GM21825 (cell line): ENCODE data around the gene MBNL2.

Experiments
- ATAC-seq: cut with Tn5 transposase; IDR thresholded peaks from one replicate; pipeline ENCODE4 v1.9.1; 2021; ENCODE audit warnings: mild to moderate bottlenecking, moderate library complexity; ENCODE audit not compliant: unreplicated experiment

Gene MBNL2

GRCh38 chr13:97289514-97290298 is 67.6 kb downstream of the MBNL2 start:
- ATAC-seq, result no peak

DNA sequence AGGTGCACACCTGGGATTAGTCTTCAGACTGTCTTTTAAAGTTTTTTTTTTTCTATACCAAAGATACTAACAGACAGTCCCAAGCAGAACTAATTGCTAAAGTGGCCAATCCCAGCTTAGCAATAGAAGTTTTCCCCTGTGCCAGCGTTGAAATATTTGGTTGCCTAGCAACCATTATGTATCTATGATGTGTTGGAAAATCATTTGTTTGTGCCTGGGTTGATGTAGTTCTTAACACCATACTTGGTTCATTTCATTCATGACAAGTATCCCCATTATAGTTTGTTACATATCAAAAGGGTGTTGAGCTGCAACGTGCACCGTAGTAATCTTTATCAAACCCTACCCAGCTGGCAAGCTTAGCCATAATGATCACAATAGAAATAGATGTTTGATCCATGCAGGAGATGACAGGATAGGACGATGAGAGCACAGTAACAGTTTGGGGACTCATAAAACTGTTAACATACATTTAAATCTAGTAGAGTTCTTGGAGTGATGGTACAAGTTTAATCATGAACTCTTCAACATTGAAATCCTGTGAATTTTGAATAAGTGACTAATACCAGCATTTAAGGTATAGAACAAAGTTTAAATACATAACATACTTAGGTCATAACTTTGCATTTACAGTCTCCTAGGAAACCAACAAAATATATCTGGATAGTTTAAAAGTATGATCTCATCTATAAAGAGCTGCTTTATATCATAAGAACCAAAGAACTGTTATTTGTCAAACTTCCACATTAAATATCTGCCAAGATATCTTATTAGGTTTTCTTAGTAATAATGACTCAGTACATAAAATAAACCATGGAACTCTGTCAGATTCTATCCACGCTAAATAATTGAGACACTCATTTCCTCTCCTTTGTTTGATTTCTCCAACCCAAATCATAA is 73.4 kb downstream of the MBNL2 start:
- ATAC-seq, result no peak

GRCh38 chr13:97296740-97297139 is 74.6 kb downstream of the MBNL2 start:
- no peak for ATAC-seq

DNA sequence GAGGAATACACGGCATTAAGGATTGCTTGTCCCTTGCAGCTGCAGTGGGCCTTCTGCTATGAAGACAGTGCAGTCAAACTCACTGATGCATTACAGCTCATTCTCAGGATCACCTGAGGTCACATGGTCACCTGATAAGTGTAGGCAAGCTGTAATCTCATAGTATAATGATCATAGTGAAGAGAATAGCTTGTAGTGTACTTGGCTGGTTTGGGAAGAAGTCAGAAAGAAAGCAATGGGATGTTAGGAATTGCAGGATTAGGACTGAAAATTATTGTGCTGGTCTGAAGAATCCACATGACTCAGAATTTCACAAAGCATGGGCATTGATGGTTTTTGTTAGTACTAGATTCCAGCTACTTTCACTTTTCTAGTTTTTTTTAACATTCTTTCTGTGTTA is 76.7 kb downstream of the MBNL2 start:
- ATAC-seq, result no peak

DNA sequence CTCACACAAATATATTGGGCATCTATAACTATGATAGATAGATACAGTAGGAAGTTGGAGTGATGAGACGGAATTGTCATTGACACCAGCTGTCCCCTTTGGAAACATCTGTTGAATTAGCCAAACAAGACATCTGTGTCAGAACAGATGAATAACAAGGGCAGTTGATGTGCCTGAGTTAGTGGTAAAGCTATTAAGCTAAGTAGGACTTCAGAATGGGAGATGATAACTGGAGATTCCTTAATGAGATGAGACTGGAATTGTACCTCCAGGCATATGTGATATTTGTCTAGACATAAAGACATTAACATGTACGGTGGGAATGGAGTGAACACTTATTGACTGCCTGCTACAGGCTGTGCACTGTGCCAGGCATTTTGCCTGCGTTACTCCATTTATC is 78.7 kb downstream of the MBNL2 start:
- ATAC-seq, result no peak

DNA sequence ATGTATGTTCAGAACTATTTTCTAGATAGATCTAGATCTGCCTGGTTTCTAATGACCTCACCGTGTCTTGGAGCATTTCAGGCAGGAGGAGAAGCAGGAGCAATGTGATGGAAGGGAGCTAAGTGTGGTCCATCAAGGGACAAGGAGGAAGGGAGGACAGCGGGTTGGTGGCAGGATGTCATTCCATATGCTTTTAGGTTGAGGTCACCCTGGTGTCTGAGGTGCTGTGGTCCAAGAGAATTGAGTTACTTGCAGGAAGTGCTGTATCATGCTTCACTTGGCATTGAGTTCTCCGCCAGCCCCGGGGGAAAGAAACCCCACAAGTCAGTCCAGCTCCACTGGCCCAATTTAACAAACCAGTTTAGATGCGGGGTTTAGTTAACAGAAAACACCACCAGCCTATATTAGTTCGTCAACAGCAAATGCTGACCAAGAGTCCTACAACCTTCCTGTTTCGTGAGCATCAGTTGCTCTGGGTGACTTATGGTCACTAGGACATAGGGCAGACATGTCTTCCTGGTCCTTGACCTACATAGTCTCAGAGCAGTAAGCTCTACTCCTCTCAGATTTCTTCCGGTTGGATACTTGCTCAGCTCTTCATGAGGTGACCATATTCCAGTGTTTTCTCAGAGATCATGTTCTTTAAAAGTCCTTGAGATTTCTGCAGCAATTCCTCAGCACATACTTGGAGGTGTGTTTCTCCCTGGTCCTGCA is 79.4 kb downstream of the MBNL2 start:
- ATAC-seq, result no peak

DNA sequence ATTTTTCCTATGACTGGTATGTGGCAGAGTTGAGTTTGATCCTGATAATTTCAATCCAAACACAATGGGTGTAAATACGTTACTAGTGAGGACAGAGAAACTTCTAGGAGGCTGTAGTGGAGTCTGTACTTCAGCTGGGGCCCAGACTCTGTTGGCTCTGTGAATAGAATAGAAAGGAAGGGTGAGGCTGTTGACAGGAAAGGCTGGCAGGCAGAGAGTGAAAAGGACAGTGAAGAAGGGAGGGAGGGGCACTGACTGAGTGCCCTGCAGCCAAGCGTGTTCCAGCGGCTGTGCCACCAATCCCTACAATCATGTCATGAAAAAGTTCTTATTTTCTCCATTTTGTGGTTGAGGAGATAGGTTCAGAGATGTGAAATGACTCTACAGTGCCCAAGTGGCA is 80.5 kb downstream of the MBNL2 start:
- no peak for ATAC-seq

DNA sequence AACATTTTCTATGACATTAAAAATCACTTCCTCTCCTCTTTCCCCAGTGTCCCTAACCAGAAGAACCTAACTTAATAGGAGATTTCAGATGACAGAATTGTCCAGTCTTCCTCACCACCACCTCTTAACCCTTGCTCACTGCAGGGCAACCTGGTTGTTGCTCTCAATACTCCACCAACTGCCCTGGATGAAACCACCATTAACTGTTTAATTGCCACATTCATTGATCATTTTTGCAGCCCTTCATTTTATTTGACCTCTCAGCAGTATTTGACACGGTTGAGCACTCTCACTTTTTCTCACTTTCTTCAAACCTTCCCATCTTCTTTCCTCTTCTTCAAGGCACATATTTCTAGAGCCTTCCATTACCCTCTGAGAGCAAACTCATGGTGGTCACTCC is 84.0 kb downstream of the MBNL2 start:
- no peak for ATAC-seq

DNA sequence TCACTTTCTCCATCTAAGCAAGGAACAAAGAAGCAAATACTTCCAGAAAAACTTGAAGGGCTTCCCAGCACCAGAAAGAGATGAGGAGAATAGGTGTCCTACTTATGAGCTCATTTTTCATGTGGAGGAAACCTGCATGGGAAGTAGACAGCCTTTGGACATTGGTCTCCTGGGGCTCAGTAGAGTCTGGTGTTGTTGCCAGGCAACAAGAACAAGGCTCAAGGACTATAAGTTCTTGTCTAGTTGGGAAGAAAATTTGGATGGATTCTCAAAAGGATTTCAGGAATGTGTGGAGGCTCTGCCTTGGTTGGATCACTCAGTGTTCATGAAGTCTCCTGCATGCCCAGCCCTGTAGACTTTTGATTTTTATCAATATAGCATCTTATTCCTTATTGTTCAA is 84.5 kb downstream of the MBNL2 start:
- no peak for ATAC-seq

GRCh38 chr13:97307118-97307881 is 85.2 kb downstream of the MBNL2 start:
- ATAC-seq, result no peak

- no peak for ATAC-seq
Measured at GRCh38 chr13:97307882-97308624, 85.9 kb downstream of the MBNL2 start.

GRCh38 chr13:97308735-97309429 is 86.7 kb downstream of the MBNL2 start:
- ATAC-seq, result no peak

DNA sequence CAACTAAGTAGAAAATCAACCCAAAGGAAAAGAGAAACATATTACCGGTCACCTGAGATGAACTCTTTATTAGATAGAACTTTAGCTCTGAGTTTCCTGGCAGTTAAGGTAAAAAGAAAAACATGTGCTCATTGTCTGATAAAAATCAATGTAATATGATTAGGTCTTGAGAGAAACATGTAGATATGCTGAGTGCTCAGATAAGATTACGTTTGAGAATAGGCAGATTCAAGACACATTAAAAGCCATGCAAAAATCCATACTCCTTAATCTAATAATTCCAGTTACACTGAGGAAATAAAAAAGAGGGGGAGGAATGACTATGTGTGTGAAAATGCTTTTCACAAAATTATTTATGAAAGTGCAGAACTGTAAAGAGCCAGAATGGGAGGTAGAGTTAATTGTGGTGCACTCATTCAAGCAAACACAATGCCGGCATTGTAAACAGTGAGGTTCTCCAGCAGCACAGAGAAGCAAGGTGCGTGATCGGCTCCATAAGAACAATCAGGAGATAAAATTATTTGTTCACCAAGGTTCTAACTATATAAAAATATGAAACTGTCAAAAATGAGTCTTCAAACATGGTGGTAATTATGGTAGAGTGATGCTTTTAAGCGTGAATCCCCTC is 88.8 kb downstream of the MBNL2 start:
- no peak for ATAC-seq

DNA sequence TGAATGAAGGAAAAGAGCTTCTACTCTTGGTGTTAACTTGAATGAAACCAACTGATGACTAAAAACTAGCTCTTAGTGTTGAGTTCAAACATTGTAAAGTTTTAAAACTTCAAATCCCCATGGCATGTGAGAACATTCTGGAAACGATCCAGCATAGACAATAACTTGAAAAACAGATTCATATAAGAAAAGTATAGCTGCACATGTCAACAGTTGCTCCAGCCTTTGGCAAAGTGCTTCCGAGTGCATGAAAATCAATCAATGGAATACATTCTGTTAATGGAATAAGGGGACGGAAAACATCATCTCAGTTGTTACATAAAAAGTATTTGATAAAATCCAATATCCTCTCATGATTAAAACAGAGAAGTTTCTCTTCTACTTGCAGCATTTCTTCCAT is 89.8 kb downstream of the MBNL2 start:
- no peak for ATAC-seq

DNA sequence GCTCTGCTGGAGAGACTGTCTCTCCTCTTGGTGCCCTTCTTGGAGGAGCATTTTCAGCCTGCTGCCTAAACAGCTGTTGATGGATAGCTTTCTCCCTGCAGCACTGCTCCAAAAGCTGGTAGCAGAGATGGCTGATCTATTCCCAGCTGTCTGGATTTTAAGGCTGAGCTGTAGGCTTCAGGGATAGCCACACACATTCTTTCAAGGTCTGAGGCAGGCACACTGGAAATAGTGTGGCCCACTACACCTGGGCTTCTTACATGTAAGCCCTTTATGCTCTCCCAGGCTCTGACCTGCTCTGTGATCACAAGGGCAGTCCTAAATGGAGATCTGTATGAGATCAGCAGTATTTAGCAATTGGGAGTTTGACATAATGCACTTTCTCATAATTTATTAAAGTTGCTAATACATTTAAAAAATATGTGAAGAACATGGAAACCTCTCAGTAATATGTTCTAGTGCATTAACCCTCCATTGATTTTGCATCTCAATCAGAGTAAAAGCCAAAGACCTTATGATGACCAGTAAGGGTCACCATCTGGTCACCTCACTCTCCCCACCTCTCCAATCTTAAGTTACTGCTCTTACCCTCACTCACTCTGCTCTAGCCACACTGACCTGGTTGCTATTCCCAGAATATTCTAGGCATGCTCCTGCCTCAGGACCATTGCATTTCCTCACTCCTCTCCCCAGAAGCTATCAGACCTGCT is 91.6 kb downstream of the MBNL2 start:
- no peak for ATAC-seq

DNA sequence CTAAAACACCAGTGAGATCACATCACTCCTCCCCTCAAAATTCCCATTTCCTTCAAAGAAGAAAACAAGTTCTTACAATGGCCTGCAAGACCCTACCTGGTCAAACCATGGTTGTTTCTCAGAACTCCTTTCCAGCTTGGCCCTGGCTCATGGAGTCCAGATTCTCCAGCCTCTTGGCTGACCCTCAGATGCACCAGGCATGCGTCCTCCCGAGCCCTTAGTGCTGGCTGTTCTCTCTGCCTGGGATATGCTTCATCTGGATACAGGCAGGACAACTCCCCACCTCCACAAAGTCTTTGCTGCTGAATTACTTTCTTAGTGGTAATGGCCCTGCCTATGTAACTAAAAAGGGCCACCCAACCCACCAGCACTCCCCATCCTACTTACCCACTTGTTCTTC is 94.3 kb downstream of the MBNL2 start:
- no peak for ATAC-seq

- no peak for ATAC-seq
Measured at GRCh38 chr13:97317933-97318332, 95.8 kb downstream of the MBNL2 start.

DNA sequence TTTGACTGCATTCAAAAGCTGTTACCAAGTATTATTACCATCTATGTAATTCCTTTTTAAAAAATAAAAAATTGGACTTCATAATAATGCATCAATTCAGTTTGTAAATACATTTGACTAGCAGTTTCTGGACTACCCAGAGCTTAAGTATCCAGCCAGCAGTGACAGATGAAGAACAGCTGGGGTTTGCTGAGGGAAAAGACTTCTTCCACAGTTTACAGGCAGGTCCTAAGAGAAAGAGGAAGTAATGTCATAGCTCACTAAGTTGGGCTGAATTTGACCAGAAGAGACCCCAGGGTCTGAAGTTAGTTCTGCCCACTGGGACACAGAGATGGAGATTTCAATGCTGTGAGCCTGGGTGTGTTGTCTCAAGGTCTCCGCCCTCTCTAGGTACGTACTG is 96.4 kb downstream of the MBNL2 start:
- ATAC-seq, result no peak
